HL-60/S4 treated with phorbol 12-myristate 13-acetate at 8.2 ng/mL for 4 days and 3 days (cell line): ENCODE results near the gene PKDCC.

Source experiments
- in situ Hi-C: fragments of 300-500 bp; cut with MboI; formaldehyde crosslinking; loops from 2 replicates; pipeline ENCODE4 v1.15.0; 2022; ENCODE audit warnings: low sequenced_read_pairs

PKDCC gene

GRCh38 chr2:42085070-42085469 lies 37.2 kb downstream of the PKDCC start:
- in situ Hi-C loops, result loop anchor here (5.0 kb wide), 1 partner anchor 218 kb away; no protein-coding TSS in a partner anchor

GRCh38 chr2:42085706-42086487 lies 38.1 kb downstream of the PKDCC start:
- in situ Hi-C loops, result loop anchor here (5.0 kb wide), 1 partner anchor 219 kb away; no protein-coding TSS in a partner anchor

- in situ Hi-C loops, result loop anchor here (5.0 kb wide), 1 partner anchor 219 kb away; no protein-coding TSS in a partner anchor
Observed at GRCh38 chr2:42086500-42086953, 38.7 kb downstream of the PKDCC start.

- in situ Hi-C loops, result loop anchor here (5.0 kb wide), 1 partner anchor 220 kb away; no protein-coding TSS in a partner anchor
Observed at GRCh38 chr2:42087137-42087856, 39.5 kb downstream of the PKDCC start.

- in situ Hi-C loops, result loop anchor here (5.0 kb wide), 1 partner anchor 221 kb away; no protein-coding TSS in a partner anchor
Observed at GRCh38 chr2:42087857-42088195, 40.0 kb downstream of the PKDCC start.

GRCh38 chr2:42089340-42089925 lies 41.6 kb downstream of the PKDCC start:
- in situ Hi-C loops, result loop anchor here (5.0 kb wide), 1 partner anchor 222 kb away; no protein-coding TSS in a partner anchor

- in situ Hi-C loops, result no loop called here
Observed at GRCh38 chr2:42090216-42090615, 42.4 kb downstream of the PKDCC start.

GRCh38 chr2:42091671-42092070 lies 43.9 kb downstream of the PKDCC start:
- in situ Hi-C loops, result no loop called here

- in situ Hi-C loops, result no loop called here
Observed at GRCh38 chr2:42092084-42092996, 44.5 kb downstream of the PKDCC start.

GRCh38 chr2:42094114-42094513 lies 46.3 kb downstream of the PKDCC start:
- in situ Hi-C loops, result no loop called here

GRCh38 chr2:42095923-42096408 lies 48.1 kb downstream of the PKDCC start:
- in situ Hi-C loops, result loop anchor here (5.0 kb wide), 1 partner anchor 101 kb away; no protein-coding TSS in a partner anchor

- in situ Hi-C loops, result loop anchor here (5.0 kb wide), 1 partner anchor 100 kb away; no protein-coding TSS in a partner anchor
Observed at GRCh38 chr2:42096869-42097591, 49.2 kb downstream of the PKDCC start.

GRCh38 chr2:42098571-42099437 lies 51.0 kb downstream of the PKDCC start:
- in situ Hi-C loops, result loop anchor here (5.0 kb wide), 1 partner anchor 98 kb away; no protein-coding TSS in a partner anchor

GRCh38 chr2:42099438-42100173 lies 51.8 kb downstream of the PKDCC start:
- in situ Hi-C loops, result loop anchor here (5.0 kb wide), 1 partner anchor 98 kb away; no protein-coding TSS in a partner anchor

- in situ Hi-C loops, result no loop called here
Observed at GRCh38 chr2:42100683-42101205, 52.9 kb downstream of the PKDCC start.

- in situ Hi-C loops, result no loop called here
Observed at GRCh38 chr2:42101206-42102023, 53.6 kb downstream of the PKDCC start.
